Left renal cortex interstitium (tissue), 4 donors: ENCODE data around the gene ZNF750. TPM values are rescaled to one million over a fixed set of nuclear protein-coding genes. Genes with fewer than 3 reads are reported as not detected.

Experiments
- DNase-seq, 4 donors: peaks; one replicate each; pipeline ENCODE4 v3.0.0-alpha.2; 2013; ENCODE audit warnings: low read depth in 4 of 4, low spot score in 2 of 4, missing footprints in 1 of 4
- polyA plus RNA-seq, 4 donors: library from polyadenylated mRNA; unstranded; fragments of 120-200 nt; gene quantifications; one replicate each; pipeline ENCODE4 v1.2.1, GENCODE V29; 2013; ENCODE audit not compliant: insufficient read length in 4 of 4

The ZNF750 gene
- 1 to 10 TPM; 1.1 to 2.1 (median 1.8) TPM for polyA plus RNA-seq

DNA sequence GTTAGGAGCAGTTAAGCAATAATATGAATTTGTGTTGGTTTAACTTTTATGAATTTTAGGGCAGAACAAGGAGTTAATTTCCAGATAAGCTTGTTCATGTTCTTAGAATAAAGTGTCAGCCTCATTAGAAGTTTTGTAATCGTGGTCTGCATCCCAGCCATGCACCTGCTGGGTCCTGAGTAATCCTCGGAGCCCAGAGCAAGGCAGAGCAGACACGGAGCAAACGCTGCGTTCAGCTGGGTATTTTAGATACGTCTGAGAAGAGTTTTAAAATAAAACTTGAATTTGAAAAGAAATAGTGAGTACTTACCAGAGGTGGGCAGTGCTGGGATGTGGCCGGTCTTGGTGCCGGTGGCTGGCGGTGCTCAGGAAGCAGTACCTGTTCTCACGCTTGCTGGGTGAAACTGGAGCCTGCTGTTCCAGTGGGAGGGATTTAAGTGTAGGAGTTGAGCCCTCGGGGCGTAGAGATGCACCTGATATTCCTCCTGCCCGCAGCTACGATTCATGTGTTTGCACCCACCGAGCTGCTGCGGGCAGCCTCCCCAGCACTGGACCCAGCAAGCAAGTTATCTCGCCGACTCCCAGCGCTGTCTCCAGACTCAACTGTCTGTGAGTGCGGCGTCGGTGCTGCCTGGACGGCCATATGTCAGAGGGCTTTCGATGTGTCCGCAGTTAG lies at the start of gene ZNF750:
Gene ZNF750, minus strand, starts transcription at position 406 of the 676 bp plus-strand sequence. CDS start 7,568 bp downstream, outside the sequence.
- no peak for DNase-seq

GRCh38 chr17:82888583-82889495 lies 49.0 kb upstream of the ZNF750 start:
- no peak for DNase-seq

DNA sequence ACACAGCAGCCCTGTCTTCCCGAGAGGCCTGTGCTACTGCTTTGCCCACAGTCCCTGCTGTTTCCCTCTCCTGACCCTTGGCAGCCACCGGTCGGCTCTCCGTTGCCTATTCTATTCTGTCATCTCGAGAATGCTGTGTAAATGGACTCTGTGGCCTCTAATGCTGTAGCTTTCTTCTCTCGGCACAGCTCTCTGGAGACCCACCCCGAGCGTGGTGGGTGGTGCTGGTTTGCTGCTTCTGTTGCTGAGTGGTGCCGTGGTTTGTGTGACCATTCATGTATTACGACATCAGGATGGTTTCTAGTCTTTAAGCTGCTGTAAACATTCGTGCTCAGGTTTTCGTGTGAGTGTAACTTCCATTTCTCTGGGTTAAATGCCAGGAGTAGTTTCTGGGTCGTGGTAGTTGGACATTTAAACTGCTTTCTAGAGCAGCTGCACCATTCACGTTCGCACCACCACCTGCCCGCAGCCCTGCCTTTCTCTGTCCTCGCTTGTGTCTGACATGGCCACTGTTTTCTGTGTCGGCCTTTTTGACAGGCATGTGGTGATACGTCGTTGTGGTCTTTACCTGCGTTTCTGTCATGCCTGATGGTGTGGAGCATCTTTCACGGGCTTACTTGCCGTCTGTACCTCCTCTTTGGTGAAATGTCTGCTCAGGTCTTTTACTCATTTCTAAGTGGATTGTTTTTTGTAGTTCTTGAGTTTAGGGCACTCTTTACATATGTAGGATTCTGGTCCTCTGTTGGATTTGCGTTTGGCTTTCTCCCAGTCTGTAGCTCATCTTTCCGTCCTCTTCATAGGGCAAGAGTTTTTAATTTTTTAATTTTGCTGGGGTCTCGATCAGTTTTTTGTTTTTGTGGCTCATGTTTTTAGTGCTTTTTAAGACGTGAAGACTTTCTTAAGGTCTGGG lies 47.7 kb upstream of the ZNF750 start:
- DNase-seq: no peak

DNA sequence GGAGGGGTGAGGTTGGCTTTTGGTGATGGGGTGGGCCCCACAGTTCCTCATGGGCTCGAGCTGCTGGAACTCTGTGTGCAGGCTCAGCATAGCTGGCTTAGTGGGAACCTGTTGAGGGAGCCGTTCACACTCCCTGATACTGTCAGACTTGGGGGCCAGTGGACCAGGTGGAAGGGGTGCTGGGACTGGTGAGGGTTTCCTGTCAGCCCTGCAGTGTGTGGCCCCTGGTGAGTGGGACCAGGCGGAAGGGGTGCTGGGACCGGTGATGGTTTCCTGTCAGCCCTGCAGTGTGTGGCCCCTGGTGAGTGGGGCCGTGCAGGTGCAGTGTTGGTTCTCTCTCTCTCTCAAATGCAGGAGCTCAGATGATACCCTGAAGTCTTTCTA lies 45.1 kb upstream of the ZNF750 start:
- DNase-seq: no peak

- DNase-seq: no peak
These were observed 44.6 kb upstream of the ZNF750 start for GRCh38 chr17:82884341-82884969.

DNA sequence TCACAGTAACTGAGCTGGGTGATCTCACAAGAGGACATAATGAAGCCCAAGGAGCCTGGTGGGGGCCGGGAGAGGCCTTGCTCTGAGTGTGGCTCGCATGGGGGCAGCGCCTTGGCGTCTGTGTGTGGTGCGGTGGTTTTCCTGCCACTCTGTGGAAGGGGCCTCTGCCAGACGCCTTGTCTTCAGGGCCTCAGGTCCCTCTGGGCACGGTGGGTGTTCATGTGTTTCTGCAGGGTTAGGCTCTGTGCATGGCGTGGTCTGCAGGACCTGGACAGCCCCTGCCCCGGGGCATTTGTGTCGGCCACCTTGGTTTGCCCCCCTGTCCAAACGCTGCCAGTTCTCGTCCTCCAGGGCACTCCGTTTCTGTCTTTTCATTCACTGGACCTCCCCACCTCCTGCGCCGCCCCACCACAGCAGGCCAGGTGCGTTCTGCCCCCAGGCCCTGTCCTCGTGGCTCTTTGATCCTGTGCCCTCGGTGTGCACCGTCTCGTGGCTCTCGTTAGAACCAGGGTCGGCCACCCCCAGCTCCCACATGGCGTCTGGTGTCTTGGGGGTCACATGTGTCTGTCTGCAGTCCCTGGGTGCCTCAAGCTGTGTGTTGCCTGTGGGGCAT lies 43.7 kb upstream of the ZNF750 start:
- no peak for DNase-seq

DNA sequence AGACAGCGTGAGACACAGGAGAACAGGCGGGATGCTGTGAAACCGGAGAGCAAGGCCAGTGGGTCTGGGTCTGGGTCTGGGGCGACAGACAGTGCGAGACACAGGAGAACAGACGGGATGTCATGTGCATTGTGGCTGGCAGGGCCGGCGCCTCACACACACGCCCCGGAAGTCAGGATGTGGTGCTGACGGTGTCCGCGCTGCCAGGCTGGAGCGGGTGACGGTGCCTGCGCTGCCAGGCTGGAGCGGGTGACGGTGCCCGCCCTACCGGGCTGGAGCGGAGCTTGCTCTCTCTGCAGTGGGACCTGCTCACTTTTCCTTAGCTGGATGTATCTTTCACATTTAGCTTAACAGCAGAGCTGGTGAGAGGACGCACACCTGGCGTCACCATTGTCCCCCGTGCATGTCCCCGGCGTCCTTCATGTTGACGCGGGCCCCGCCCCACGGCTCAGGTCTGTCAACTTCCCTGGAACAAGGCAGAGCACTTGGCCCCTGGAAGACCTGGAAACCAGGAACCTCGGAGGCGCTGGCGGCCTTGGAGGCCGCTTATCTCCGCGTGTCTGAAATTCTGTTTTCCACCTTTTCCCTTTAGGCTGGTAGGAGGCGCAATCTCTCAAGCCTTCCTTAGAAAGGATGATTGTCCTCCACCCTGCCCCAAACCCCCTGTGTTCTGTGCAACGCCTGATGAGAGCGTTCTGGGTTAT lies 43.0 kb upstream of the ZNF750 start:
- DNase-seq: no peak

DNA sequence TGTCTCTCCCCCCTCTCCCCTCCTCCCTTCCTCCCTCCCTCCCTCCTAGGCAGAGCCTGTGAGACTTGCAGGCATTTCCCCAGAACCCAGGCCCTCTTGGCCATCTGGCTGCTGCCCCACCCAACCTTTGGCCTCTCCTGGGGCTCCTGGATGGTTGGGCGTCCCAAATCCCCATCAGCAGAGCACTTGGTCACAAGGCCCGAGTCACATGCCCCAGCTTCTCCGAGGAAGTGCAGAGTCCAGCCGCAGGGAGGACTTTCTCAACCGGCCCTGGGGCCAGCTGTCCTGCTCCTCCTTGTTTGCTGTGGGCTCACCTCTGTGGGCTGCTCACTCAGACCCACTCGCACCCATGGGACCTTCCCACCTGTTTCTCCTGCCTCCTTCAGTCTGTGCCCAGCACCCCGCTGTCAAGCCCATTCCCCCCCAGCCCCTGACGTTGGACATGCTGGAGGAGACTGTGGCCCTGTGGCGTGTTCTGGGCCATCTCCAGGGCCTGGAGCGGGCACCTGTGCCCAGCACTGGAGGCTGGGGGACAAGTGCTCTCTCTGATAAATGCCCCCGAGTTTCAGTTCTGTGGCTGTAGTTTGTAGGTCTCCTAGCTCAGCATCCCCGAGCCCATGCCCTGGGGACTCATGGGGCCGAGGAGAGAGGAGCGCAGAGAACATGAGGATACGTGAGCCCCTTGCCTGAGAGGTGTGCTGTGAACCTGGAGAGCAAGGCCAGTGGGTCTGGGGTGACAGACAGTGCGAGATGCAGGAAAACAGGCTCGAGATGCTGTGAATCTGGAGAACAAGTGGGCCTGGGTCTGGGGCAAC lies 42.3 kb upstream of the ZNF750 start:
- no peak for DNase-seq

- DNase-seq: no peak
These were observed 41.6 kb upstream of the ZNF750 start for GRCh38 chr17:82881324-82881823.

- no peak for DNase-seq
These were observed 41.0 kb upstream of the ZNF750 start for GRCh38 chr17:82880620-82881323.

GRCh38 chr17:82879241-82879640 lies 39.4 kb upstream of the ZNF750 start:
- no peak for DNase-seq

DNA sequence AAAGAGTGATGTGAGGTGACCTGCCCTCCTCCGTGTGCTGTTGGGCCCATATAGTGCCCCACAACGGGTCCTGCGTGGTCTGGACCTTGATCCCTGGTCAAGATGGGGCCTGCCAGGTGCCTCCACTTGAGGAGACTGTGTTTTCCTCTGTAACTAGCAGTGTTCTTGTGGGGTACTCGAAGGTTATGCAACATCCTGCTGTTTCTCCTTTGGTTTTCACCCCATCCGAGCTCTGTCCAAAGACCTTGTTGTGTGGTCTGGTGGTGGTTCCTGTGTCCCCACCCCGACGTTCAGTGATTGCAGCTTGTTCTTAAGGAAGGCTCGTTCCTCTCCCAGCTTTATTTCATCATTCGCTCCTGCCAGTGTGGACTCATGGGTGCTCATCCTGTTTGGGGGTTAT lies 38.7 kb upstream of the ZNF750 start:
- no peak for DNase-seq

GRCh38 chr17:82876602-82877379 lies 37.0 kb upstream of the ZNF750 start:
- no peak for DNase-seq

- no peak for DNase-seq
These were observed 36.3 kb upstream of the ZNF750 start for GRCh38 chr17:82876149-82876548.

- DNase-seq: no peak
These were observed 35.6 kb upstream of the ZNF750 start for GRCh38 chr17:82875407-82875856.

- DNase-seq: no peak
These were observed 34.4 kb upstream of the ZNF750 start for GRCh38 chr17:82874011-82874835.
